GM20000 (cell line): ENCODE data around the gene HOXB9.

Experiments used
- DNase-seq: peaks from one replicate; pipeline ENCODE4 v3.0.0; 2012; ENCODE audit warnings: low spot score
- CTCF ChIP-seq: IDR thresholded peaks from 2 replicates; pipeline ENCODE4 v1.5.1; 2012; ENCODE audit warnings: mild to moderate bottlenecking, control low read depth; ENCODE audit errors: extremely low read depth, missing control alignments

The HOXB9 gene

GRCh38 chr17:48625495-48626244, 488 bp downstream of the HOXB9 start:
- no peak for TF ChIP-seq CTCF

GRCh38 chr17:48624544-48625494, 1.3 kb downstream of the HOXB9 start:
- no peak for TF ChIP-seq CTCF
- DNase-seq: no peak

More at GRCh38 chr17:48625495-48626244, 488 bp downstream of the HOXB9 start:
- DNase-seq: peak; percentile 85

GRCh38 chr17:48624118-48624517, 2.0 kb downstream of the HOXB9 start:
- TF ChIP-seq CTCF: no peak
- no peak for DNase-seq

- no peak for DNase-seq
- TF ChIP-seq CTCF: no peak
Observed at GRCh38 chr17:48623583-48623982, 2.6 kb downstream of the HOXB9 start.

GRCh38 chr17:48622857-48623256, 3.3 kb downstream of the HOXB9 start:
- no peak for DNase-seq
- TF ChIP-seq CTCF: no peak

GRCh38 chr17:48621410-48622392, 4.5 kb downstream of the HOXB9 start:
- DNase-seq: no peak
- no peak for TF ChIP-seq CTCF
